Measurements from ENCODE around the gene MAEL.

The MAEL gene

DNA sequence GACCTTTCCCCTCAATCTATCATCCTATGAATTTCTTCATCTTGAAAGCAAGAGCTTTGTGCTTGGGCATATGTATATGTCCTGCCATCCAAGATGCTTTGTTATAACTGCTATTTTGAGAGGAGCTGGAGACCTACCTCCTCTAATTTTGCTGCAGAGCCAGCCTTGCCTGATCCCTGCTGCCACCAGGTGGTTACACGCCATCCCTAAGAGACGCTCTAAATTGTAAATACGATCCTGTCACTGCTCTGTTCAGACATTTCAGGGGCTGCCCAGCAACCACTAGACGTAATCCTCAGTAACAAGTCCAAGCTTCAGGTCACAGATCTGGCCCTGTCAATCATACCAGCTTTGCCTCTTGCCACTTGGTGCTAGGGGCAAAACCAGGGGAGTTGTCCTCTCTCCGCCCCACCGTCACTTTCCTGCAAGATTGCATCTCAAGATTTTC, 68.2 kb downstream of the MAEL start:
- peak; percentile 53 for DNase-seq

DNA sequence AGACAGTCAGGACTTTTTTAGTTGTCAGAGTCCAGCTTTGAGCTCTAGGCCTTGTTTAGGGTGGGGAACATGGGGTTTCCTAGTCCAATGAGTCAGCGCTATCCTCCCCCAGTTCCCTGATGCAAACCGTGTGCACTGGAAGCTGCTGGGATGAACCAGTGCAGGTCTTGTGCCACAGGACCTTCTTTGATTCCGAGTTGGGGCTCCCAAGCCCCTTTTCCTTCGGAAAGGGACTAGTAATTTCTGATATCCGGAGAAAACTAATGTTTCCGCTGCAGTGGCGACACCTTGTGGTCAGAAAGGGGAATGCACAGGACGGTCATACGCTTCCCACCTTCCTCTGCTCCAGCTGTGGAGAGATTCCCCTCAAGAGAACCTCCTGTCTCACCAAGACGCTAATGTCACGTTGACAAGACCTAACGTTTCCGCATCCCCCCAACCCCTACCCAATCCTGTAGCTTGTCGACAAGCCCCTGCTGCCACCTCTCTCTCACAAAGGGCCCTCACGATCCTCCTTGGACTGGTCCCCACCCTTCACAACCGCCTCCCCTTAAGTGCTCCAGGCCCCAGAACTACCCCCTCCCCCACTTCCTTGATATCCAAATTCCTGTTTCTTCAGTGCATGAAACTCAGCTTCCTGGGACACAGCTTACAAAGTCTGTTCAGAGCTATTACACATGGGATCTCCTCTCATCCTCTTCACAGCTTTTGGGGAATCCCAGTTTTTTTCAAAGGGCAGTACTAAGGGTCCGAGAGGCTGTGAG, 70.1 kb downstream of the MAEL start:
- DNase-seq = peak; percentile 73

DNA sequence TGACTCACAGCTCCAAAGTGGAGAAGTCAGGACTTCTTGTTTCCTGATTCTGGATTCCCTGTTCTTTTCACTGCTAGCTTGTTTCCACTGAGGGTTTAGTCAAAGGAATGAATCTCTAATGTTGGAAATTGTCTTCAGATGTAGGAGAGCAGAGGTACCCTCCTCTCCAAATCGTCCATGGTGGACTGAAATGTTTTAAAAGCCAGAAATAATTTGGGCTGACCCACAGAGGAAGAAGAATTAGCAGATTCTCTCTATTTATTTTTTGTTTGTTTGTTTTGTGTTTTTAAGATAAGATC, 70.7 kb downstream of the MAEL start:
- no peak for DNase-seq

DNA sequence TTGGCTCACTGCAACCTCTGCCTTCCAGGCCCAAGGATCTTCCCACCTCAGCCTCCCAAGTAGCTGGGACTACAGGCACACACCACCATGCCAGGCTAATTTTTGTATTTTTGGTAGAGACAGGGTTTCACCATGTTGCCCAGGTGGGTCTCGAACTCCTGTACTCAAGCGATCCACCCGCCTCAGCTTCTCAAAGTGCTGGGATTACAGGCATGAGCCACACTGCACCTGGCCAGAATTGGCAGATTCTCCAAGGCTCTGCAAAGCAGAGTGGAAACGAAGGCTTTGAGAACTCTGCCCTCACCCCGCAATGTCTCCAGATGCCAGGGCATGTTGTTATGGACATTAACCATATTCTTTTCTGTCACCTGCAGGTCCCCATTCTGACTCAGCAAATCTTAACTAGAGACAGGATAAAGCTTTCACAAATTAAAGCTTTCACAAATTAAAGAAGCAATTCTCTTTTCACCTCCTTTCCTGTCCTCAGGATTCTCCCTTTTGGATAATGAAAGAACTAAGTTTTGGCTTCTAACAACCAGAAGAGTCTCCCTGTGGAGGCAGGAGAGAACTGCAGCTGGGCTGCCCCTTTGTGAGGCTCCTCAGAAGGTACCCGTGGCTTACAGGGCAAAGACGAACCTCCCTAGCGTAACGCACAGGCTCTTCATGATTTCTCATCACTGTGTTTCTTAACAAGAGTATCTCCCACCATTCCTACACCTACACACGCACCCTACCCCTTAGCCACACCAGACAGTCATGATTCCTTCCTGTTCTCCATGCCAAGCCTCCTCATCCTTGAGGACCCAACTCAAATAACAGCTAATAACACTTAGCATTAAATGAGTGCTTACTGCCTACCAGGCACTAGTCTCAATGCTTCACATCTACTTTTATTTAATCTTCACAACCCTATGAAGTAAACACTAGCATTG, 71.3 kb downstream of the MAEL start:
- DNase-seq = no peak

DNA sequence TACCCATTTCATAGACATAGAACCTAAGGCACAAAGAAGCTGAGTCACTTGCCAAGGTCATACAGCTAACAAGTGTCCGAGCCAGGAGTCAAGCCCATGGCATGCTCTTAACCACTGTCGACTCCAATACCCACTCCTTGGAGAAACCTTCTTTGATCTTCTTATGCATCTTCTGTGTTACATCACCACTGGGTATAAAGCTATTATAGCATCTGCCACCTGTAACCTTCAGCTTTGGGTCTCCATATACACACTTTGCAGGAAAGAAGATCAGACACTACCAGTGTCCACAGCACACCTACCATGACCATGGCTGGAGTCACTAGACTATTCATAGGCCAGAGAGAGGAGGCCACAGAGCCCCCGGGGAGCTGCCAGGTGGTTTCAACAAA, 72.0 kb downstream of the MAEL start:
- DNase-seq = no peak

DNA sequence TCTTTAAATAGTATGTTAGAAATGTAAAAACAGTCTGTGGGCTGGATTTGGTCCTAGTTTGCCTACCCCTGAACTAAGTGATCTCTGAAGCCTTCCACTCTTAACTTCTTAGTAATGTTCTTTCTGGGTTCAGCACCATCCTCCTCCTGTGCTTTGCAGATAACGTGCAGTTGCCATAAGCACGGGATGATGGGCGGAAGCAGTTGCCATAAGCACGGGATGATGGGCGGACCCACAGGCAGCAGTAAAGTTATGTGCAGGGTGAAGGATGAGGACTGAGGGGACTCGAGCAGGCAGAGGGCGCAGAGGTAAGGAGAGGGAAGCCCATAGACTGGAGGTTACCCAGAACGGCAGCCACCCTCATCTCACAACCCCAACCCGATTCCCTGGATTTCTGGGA, 75.5 kb downstream of the MAEL start:
- DNase-seq = no peak

DNA sequence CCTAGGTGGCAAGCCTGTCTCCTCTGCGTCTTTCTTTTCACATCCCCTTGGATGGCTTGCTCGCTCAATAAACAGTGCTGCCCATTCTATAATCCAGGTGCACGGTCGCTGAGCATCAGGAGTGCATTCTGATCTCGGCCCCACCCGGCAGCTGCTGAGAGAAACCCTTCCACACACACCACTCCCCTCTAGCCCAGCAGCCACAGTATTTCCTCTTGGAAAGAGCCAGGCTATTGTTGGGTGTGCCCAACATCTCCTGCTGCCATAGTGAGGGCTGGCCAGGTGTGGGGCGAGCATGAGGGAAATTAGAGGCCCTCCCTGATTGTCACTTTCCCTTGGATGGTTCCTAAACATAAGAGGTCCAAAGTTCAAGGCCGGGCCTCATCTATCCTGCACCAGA, 76.4 kb downstream of the MAEL start:
- DNase-seq = no peak

DNA sequence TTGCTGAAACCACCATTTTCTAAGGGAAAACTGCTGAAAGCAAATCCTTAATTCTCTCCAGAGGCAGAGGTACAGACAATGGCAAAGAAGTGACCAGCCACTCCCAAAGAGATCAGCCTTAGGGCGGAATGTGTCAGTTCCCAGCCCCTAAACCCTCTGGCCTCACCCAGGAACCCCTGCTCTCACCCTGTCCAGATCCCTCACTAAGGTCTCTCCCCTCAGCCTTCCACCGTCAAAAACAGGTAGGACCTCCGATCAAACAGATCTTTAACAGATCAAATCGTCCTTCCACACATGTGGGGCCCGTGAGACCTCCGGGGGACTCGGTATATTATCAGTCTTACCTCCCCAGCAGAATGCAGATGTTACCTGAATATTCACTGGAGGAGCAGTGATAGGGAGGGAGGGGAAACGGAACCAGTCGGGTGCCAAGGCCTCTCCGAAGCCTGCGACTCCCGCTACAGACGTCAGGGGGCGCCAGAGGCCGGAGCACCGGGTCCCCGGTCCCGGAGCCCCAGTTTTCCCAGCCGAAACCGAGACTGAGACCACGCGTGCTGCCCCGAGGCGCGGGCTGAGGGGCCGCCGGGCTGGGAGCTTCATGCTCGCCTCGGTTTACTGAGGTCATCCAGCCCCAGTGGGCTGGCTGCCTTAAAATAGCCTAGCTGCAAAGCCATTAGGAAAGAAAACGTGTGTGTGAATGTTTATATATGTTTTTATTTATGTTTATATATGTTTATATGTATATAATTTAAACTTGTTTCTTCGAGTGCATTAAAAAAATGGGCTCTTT, 77.4 kb downstream of the MAEL start:
- peak; percentile 77 for DNase-seq

DNA sequence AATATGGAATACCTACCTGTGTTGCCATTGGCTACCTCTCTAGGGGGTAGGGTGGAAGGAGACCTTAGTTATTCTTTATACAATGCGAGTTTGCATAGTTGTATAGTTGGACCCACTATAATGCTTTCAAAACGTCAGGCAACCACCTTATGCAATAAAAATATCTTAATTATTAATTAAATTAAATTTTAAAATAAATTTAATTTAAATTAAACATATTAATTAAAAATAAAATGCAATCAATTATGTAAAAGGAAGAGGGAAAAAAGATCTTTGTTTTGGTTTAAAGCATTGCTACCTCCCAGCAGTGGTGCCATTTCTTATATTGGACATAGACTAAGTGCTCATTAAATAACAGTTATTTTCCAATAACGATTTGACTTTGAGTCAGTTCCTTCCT, 78.8 kb downstream of the MAEL start:
- no peak for DNase-seq

DNA sequence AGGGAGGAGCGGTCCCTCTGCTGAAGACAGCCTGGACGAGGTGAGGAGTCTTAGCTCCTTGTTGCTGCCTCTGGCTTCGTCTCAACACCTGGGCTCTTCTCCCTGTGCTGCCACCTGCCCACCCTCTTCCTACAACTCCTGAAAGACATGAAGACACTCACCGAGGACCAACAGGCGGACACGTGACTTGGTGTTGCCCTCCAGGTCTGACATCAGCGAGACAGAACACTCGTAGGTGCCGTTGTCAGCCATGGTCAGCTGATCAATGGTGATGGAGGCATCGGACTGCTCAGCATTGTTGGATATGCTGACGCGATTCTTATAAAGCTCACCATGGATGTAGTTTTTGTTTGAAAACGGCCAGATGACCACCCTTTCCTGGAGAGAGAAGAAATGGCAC, 79.7 kb downstream of the MAEL start:
- no peak for DNase-seq

DNA sequence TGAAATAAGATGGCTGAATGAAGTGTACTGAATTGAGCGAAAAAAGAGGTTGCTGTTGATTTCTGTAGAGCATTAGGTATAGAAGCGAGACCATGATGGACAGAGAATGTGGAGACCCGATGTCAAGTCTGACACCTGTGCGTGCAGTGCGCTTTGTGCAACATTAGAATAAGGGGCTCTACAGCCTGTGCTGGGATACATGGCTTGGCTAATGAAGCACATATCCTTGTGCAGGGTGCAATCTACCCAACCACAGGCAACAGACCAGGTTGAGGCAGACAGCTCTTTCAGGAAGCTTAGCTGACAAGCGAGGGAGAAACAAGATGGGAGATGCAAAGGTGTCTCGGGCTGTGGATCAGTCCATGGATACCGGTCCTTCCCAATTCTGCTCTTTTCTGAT, 82.2 kb downstream of the MAEL start:
- DNase-seq = no peak

Measured in left hindlimb (tissue), 1 donor.